ENCODE measurements around the gene COPS7A.
A peak's percentile ranks its signal among the peaks of the same experiment; 100 is the strongest.

COPS7A gene

GRCh38 chr12:6695313-6696045 is 28.4 kb upstream of the COPS7A start:
- H3K4me1 ChIP-seq (ENCODE audit: control insufficient read depth, insufficient read depth, low read length) = peaks cover 15% of the 10 kb centered on the region
- H3K36me3 ChIP-seq (ENCODE audit: control insufficient read depth, insufficient read depth, low read length) = peaks cover 3% of the 10 kb centered on the region; the same call in 1 of the 2 replicates
- no peak overlapping the region for H3K4me3 ChIP-seq (ENCODE audit: low read depth, low read length)
- H3K27ac ChIP-seq (ENCODE audit: low read depth, low read length) = no peak overlapping the region
- H3K27me3 ChIP-seq (ENCODE audit: control insufficient read depth, insufficient read depth, low read length) = peaks cover 16% of the 10 kb centered on the region
- H3K9ac ChIP-seq (ENCODE audit: low read length) = no peak overlapping the region
- no peaks in the 10 kb centered on the region for H3K9me3 ChIP-seq (ENCODE audit: control insufficient read depth, insufficient read depth, low read depth, low read length)

DNA sequence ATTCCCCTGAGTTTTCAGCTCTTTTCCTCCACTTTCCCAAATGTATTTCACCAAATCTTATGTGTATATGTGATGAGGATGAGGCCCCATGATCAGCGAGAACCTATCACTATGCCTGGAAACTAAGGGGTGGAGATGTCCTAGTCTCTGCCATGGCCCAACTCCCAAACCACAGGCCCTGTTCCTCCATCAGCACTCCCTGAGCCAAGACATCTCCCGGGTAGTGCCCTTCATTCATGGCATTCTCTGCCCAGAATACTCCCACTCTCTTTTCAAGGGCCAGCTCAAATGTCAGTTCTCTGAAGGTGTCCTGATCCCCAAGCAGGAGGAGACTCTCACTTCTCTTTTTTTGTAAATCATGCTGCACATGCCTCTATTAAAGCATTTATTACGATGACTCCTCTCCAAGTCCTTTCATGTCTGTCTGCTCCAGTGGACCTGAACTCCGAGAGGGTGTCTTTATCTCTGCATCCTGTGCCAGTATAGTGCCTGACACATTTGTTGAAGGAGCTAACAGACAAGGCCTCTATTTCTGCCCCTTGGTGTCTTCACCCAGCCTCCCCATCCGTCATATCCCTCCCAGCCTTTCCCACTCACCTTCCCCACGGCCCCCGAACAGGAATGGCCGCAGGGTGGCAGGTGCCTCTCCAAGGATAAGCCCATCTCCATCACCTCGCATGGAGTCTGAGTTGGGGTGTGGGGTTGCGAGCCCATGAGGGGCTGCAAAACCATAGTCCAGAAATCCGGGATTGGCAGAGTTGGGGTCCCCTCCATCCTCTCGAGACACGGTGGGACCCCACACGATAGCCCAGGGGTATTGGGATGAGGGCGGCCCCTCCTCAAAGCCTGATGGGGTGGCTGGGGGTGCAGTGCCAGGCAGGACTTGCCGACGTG is 26.9 kb upstream of the COPS7A start:
- H3K36me3 ChIP-seq (ENCODE audit: control insufficient read depth, insufficient read depth, low read length) = peaks cover 3% of the 10 kb centered on the region; the same call in 1 of the 2 replicates
- peaks cover 15% of the 10 kb centered on the region for H3K4me1 ChIP-seq (ENCODE audit: control insufficient read depth, insufficient read depth, low read length)
- no peak overlapping the region for H3K4me3 ChIP-seq (ENCODE audit: low read depth, low read length)
- no peaks in the 10 kb centered on the region for H3K9me3 ChIP-seq (ENCODE audit: control insufficient read depth, insufficient read depth, low read depth, low read length)
- H3K27ac ChIP-seq (ENCODE audit: low read depth, low read length) = no peak overlapping the region
- no peak overlapping the region for H3K9ac ChIP-seq (ENCODE audit: low read length)
- H3K27me3 ChIP-seq (ENCODE audit: control insufficient read depth, insufficient read depth, low read length) = peaks cover 29% of the 10 kb centered on the region

DNA sequence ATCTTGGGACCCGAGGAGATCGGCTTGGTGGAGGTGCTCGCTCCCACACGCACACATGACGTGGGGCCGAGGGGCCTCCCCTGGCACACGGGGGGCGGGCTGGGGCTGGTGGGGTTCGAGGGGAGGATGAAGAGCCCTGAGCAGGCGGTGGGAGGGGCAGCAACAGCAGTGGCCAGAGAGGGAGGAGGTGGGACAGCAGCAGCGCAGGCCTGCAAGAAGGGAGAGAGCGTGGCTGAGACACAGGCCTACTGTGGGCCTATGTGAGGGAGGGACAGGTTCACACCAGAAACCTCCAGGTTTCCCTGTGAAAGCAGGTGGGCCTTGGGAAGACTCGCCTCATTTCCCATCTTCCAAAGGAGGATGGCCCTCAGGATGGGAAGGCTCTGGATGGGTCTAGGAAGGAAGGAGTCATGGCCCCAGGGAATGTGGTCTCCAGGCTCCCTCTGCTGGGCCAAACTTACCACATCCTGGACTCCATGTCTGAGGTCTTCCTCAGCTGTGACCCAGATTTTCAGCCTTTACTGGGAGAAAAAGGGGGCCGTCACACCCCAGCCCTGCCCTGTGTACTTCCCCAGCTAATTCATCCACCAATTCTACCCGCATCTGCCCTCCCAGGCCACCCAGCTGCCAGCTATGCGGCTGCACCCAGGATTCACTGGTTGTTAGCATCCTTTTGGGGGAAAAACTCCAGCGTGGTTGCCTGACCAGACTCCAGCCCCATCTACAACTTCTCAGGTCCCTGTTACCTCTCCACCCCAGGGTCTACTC is 26.1 kb upstream of the COPS7A start:
- peak overlapping the region; percentile 12; the same call in 1 of the 2 replicates for H3K4me3 ChIP-seq (ENCODE audit: low read depth, low read length)
- H3K4me1 ChIP-seq (ENCODE audit: control insufficient read depth, insufficient read depth, low read length) = peaks cover 15% of the 10 kb centered on the region
- H3K36me3 ChIP-seq (ENCODE audit: control insufficient read depth, insufficient read depth, low read length) = peaks cover 3% of the 10 kb centered on the region; the same call in 1 of the 2 replicates
- H3K9ac ChIP-seq (ENCODE audit: low read length) = no peak overlapping the region
- H3K27ac ChIP-seq (ENCODE audit: low read depth, low read length) = no peak overlapping the region
- H3K9me3 ChIP-seq (ENCODE audit: control insufficient read depth, insufficient read depth, low read depth, low read length) = no peaks in the 10 kb centered on the region
- H3K27me3 ChIP-seq (ENCODE audit: control insufficient read depth, insufficient read depth, low read length) = peaks cover 30% of the 10 kb centered on the region

GRCh38 chr12:6698352-6699046 is 25.3 kb upstream of the COPS7A start:
- Histone ChIP-seq H3K27me3 (ENCODE audit: control insufficient read depth, insufficient read depth, low read length) (peaks cover 30% of the 10 kb centered on the region), H3K9ac (ENCODE audit: low read length) (no peak overlapping the region), H3K4me3 (ENCODE audit: low read depth, low read length) (peak overlapping the region; percentile 12), H3K27ac (ENCODE audit: low read depth, low read length) (no peak overlapping the region), H3K4me1 (ENCODE audit: control insufficient read depth, insufficient read depth, low read length) (peaks cover 17% of the 10 kb centered on the region), H3K36me3 (ENCODE audit: control insufficient read depth, insufficient read depth, low read length) (peaks cover 3% of the 10 kb centered on the region; the same call in 1 of the 2 replicates), H3K9me3 (ENCODE audit: control insufficient read depth, insufficient read depth, low read depth, low read length) (no peaks in the 10 kb centered on the region)

- no peaks in the 10 kb centered on the region for H3K9me3 ChIP-seq (ENCODE audit: control insufficient read depth, insufficient read depth, low read depth, low read length)
- peaks cover 30% of the 10 kb centered on the region for H3K27me3 ChIP-seq (ENCODE audit: control insufficient read depth, insufficient read depth, low read length)
- H3K4me3 ChIP-seq (ENCODE audit: low read depth, low read length) = peak overlapping the region; percentile 84
- no peak overlapping the region for H3K27ac ChIP-seq (ENCODE audit: low read depth, low read length)
- peaks cover 21% of the 10 kb centered on the region for H3K4me1 ChIP-seq (ENCODE audit: control insufficient read depth, insufficient read depth, low read length)
- peaks cover 2% of the 10 kb centered on the region; the same call in 1 of the 2 replicates for H3K36me3 ChIP-seq (ENCODE audit: control insufficient read depth, insufficient read depth, low read length)
- H3K9ac ChIP-seq (ENCODE audit: low read length) = no peak overlapping the region
These were observed 24.4 kb upstream of the COPS7A start for GRCh38 chr12:6699259-6699988.

- H3K9ac ChIP-seq (ENCODE audit: low read length) = peak overlapping the region; percentile 27
- peaks cover 30% of the 10 kb centered on the region for H3K27me3 ChIP-seq (ENCODE audit: control insufficient read depth, insufficient read depth, low read length)
- peaks cover 21% of the 10 kb centered on the region for H3K4me1 ChIP-seq (ENCODE audit: control insufficient read depth, insufficient read depth, low read length)
- no peaks in the 10 kb centered on the region for H3K36me3 ChIP-seq (ENCODE audit: control insufficient read depth, insufficient read depth, low read length)
- peak overlapping the region; percentile 84 for H3K4me3 ChIP-seq (ENCODE audit: low read depth, low read length)
- H3K27ac ChIP-seq (ENCODE audit: low read depth, low read length) = no peak overlapping the region
- no peaks in the 10 kb centered on the region for H3K9me3 ChIP-seq (ENCODE audit: control insufficient read depth, insufficient read depth, low read depth, low read length)
These were observed 23.7 kb upstream of the COPS7A start for GRCh38 chr12:6699989-6700645.

GRCh38 chr12:6700646-6701051 is 23.2 kb upstream of the COPS7A start, which contains the start of gene PIANP:
TSS of gene PIANP (minus strand) at chr12:6700815. CDS start at chr12:6698061, 2,754 bp downstream.
- Histone ChIP-seq H3K4me1 (ENCODE audit: control insufficient read depth, insufficient read depth, low read length) (peaks cover 21% of the 10 kb centered on the region), H3K9me3 (ENCODE audit: control insufficient read depth, insufficient read depth, low read depth, low read length) (no peaks in the 10 kb centered on the region), H3K4me3 (ENCODE audit: low read depth, low read length) (peak within 1 kb of the TSS; percentile 84), H3K27me3 (ENCODE audit: control insufficient read depth, insufficient read depth, low read length) (peaks cover 30% of the 10 kb centered on the region), H3K9ac (ENCODE audit: low read length) (peak within 1 kb of the TSS; percentile 67), H3K36me3 (ENCODE audit: control insufficient read depth, insufficient read depth, low read length) (no peaks in the 10 kb centered on the region), H3K27ac (ENCODE audit: low read depth, low read length) (no peak within 1 kb of the TSS)

DNA sequence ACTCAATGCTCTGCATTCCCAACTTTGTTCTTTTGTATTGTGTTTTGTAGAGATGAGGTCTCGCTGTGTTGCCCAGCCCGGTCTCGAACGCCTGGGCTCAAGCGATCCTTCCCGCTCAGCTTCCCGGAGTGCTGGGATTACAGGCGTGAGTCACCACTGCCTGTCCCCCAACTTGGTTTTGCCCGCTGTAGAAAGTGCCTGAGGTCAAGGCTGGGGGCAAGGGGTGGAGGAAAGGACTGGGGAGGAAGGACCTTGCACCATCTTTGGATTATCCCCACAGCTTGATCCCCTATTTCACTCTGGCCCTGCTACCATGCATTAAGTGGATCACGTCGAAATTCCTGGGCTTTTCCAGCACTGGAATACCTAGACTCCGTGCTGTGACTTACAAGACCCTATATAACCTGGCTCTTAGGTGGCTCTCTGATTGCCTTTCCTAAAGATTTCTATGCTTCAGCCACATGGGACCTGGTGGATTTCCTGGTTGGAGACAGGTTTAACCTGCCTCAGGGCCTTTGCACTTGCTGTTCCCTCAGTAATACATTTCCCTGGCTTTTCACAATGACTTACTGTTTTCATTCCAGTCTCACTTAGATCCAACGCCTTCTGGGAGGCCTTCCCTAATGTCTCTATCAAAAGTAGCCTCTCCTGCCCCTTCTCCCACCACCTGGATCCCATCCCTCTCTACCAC is 22.6 kb upstream of the COPS7A start:
- Histone ChIP-seq H3K4me1 (ENCODE audit: control insufficient read depth, insufficient read depth, low read length) (peaks cover 21% of the 10 kb centered on the region), H3K27me3 (ENCODE audit: control insufficient read depth, insufficient read depth, low read length) (peaks cover 30% of the 10 kb centered on the region), H3K4me3 (ENCODE audit: low read depth, low read length) (peak overlapping the region; percentile 66), H3K36me3 (ENCODE audit: control insufficient read depth, insufficient read depth, low read length) (no peaks in the 10 kb centered on the region), H3K27ac (ENCODE audit: low read depth, low read length) (no peak overlapping the region), H3K9me3 (ENCODE audit: control insufficient read depth, insufficient read depth, low read depth, low read length) (no peaks in the 10 kb centered on the region), H3K9ac (ENCODE audit: low read length) (peak overlapping the region; percentile 67)

- Histone ChIP-seq H3K4me1 (ENCODE audit: control insufficient read depth, insufficient read depth, low read length) (peaks cover 15% of the 10 kb centered on the region), H3K4me3 (ENCODE audit: low read depth, low read length) (peak overlapping the region; percentile 19; the same call in 1 of the 2 replicates), H3K27me3 (ENCODE audit: control insufficient read depth, insufficient read depth, low read length) (peaks cover 24% of the 10 kb centered on the region), H3K9ac (ENCODE audit: low read length) (no peak overlapping the region), H3K27ac (ENCODE audit: low read depth, low read length) (no peak overlapping the region), H3K9me3 (ENCODE audit: control insufficient read depth, insufficient read depth, low read depth, low read length) (no peaks in the 10 kb centered on the region), H3K36me3 (ENCODE audit: control insufficient read depth, insufficient read depth, low read length) (no peaks in the 10 kb centered on the region)
These were observed 20.2 kb upstream of the COPS7A start for GRCh38 chr12:6703631-6704030.

Data from HUES6 (cell line).